HG02885 (cell line): ENCODE data around the gene PARD3.
A peak's percentile ranks its signal among the peaks of the same experiment; 100 is the strongest.
"Not testable (repeated sequence)": the region's sequence is repeated elsewhere in the genome, so short reads cannot be mapped to it uniquely, and the experiment has no call there.

Source experiments
- ATAC-seq: cut with Tn5 transposase; IDR thresholded peaks from one replicate; pipeline ENCODE4 v1.9.1; 2021; ENCODE audit warnings: mild to moderate bottlenecking; ENCODE audit not compliant: unreplicated experiment, poor library complexity

Gene PARD3

GRCh38 chr10:34664706-34665105, 150.4 kb downstream of the PARD3 start:
- no peak for ATAC-seq

- ATAC-seq, result no peak
Observed at GRCh38 chr10:34661580-34661979, 153.5 kb downstream of the PARD3 start.

DNA sequence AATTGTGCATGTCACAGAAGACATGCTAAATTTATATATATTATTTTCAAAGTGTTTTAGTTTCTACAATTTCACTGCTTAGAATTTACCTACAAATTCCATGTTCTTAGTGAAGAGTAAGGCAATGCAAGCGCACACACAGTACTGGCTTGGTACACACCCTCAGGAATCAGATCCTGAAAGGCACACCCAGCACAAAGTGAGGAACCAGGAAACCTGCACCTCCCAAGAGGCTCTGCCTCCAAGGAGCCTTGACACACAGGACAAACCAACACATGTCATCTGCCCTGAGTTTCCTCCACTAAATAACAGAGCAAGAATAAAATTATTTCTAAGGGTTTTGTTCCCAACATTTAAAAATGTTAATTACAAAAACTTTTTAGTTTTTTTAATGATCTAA, 156.2 kb downstream of the PARD3 start:
- ATAC-seq, result no peak

DNA sequence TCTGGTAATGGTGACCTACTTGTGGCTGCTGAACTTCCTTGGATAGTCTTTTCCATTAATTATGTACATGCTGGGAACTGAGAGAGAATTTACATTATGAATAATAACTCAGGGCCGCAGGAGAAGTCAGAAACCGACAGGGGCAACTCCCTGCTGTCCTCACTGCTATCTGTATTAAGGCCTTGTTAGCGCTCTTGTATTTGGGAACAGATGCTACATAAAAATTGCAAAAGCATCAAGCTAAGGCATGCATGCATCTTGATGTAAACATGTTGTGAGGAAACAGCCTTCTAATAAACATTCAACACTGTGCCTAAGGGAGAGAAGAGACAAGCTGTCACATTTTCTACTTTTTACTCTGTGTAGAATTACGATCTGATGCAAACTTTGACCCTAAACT, 158.4 kb downstream of the PARD3 start:
- ATAC-seq, result no peak

DNA sequence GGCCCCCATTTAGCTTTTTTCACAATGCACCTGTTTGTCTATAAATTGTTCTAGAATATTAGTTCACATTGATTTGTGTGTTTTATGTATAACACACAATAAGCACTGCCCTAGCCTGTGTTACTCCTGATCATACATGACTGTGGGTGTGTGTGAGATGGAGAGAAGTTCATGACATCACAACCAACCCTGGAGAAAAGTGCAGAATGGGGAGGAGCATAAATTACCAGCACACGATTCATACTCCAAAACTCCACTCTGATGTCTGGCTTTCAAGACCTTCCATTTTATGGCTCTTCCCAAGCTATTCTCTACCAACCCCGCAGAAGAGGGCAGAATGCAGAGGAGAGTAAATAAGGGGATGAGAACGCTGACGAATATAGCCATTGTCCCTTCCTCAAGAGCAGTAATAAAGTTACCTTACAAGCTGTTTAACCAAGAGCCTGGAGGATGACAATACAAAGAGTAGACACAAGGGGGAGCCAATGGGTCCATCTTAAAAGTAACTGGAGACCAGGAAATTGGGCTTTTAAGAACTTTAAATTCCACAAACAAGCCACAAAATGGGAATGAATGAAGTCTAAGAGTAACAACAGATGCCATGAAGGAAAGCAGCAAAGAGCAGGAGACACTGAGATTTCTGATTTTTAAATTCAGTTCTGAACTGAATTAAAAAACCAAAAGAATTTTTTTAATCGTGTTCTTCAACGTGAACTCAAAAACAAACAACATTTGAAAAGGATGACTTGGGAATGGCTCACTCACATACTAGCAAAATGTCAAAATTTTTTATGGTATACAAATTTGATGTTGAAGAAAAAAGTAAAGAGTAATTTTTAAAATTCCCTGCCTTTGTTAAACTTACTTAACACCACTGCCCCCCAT, 159.6 kb downstream of the PARD3 start:
- peak; percentile 82 for ATAC-seq

DNA sequence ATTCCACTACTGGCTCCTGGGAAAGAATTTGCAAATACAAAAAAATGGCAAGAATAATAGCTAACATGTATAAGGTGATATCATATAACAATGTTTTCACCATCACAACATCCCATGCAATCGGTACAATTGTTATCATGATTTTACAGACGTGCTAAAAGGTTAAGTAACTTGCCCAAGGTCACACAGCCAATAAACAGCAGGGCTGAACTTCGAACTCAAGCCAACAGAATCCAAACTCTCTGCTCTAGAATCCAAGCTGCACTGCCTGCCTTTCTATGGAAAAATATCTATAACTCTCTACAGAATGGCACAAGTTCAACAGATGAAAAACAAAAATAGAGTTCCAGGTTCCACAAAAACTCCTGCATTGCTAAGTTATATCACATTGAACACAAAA, 160.9 kb downstream of the PARD3 start:
- no peak for ATAC-seq

DNA sequence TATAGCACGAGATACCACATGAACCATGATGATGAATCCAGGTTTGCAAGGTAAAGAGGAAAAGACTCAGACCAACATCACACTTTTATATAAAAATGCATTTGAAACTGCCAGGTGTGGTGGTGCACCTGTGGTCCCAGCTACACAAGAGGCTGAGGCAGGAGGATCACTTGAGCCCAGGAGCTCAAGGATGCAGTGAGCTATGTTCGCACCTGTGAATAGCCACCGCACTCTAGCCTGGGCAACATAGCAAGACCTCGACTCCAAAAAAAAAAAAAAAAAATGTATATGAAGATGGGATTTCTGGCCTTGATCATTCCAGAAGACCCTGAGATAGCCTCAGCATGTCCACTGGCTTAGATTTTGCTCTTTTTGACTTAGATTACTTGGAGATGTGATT, 161.6 kb downstream of the PARD3 start:
- ATAC-seq, result no peak

- no peak for ATAC-seq
Observed at GRCh38 chr10:34651416-34652195, 163.5 kb downstream of the PARD3 start.

- ATAC-seq, result peak; percentile 50
Observed at GRCh38 chr10:34650156-34650555, 164.9 kb downstream of the PARD3 start.

DNA sequence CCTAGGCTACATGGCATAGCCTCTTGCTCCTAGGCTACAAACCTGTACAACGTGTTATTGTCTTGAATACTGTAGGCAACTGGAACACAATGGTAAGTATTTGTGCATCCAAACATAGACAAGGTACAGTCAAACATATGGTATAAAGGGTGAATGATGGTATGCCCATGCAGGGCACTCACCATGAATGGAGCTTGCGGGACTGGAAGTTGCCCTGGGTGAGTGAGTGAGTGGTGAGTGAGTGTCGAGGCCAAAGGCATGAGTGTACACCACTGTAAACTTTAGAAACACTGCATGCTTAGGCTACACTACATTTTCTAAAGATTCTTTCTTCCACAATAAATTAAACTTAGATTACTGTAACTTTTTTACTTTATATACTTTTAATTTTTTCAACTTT, 165.7 kb downstream of the PARD3 start:
- no peak for ATAC-seq

- no peak for ATAC-seq
Observed at GRCh38 chr10:34648919-34649318, 166.2 kb downstream of the PARD3 start.

- ATAC-seq, result no peak
Observed at GRCh38 chr10:34647875-34648865, 166.9 kb downstream of the PARD3 start.

- ATAC-seq, result no peak
Observed at GRCh38 chr10:34647160-34647559, 167.9 kb downstream of the PARD3 start.

DNA sequence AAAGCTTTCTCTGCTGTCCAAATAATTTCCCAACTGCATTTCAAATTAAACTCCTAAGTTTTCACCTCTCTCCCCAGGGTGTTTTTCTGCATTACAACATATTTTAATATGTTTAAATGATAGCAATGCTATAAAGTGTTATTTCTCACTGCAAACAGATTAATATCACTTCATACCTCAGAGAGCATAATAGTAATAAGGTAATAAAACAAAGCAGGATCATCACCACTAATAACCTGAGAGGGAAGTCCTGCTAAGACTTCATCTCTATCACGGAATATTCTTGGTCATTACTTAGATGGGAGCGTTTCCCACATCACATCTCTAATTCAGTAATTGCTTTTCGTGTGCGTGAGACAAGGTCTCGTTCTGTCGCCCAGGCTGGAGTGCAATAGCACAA, 168.8 kb downstream of the PARD3 start:
- ATAC-seq, result no peak

- ATAC-seq, result not testable (repeated sequence)
Observed at GRCh38 chr10:34644815-34645214, 170.3 kb downstream of the PARD3 start.

- ATAC-seq, result no peak
Observed at GRCh38 chr10:34644224-34644623, 170.9 kb downstream of the PARD3 start.

GRCh38 chr10:34643620-34644019, 171.5 kb downstream of the PARD3 start:
- no peak for ATAC-seq

- ATAC-seq, result no peak
Observed at GRCh38 chr10:34641913-34642558, 173.1 kb downstream of the PARD3 start.

GRCh38 chr10:34641147-34641912, 173.8 kb downstream of the PARD3 start:
- ATAC-seq, result no peak
